Measurements from ENCODE around the gene RXRB. TPM values are rescaled to one million over a fixed set of nuclear protein-coding genes. Genes with fewer than 3 reads are reported as not detected.

The RXRB gene
- total RNA-seq, 2 donors from 2014 or later = 33.4 to 36.3 TPM

DNA sequence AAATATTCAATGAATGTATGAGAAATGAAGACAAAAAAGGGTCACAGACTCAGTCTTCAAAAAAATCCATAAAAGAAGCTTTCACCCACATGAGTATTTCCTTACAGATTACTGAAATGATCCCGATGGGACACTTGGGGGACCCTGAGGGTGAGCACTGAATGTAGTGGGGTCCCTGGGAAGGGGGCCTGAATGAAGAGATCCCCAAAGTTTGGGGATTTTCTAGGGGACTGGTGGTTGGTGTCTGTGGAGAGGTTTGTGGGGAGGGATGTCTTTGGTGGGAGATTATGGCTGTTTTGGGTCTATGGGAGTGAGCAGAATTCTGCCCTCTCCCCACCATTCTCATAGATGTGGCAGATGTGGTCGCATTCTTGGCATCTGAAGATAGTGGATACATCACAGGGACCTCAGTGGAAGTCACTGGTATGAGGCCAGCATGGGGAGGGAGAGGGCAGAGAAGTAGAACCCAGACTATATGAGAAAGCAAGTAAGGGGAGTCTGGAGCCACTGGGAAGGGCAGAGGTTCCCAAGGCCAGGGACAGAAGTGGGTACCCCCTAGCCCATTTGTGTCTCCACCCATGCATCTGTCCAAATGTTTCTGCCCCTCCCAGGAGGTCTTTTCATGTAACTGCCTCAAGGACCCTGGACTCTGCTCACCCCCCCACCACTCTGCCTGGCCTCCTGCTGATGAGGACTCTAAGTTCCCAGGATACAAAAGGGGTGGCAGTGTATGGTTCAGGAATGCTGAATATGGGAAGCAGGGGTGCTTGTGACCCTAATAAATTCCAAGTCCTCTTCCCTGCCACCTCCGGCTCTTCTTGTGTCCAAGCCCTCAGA is 5.8 kb upstream of the RXRB start:
- Histone ChIP-seq H3K36me3 (no peaks in the 10 kb centered on the region), H3K9me3 (no peaks in the 10 kb centered on the region), H3K9ac (ENCODE audit: low read depth in 2 of 2, low read length in 2 of 2) (no peak overlapping the region), H3K27ac (no peak overlapping the region), H3K27me3 (no peaks in the 10 kb centered on the region), H3K4me1 (peaks cover 15% of the 10 kb centered on the region), H3K4me3 (no peak overlapping the region)
- intact Hi-C loops (cut with DNase I) = no loop called here
- TF ChIP-seq, protein P1, sequence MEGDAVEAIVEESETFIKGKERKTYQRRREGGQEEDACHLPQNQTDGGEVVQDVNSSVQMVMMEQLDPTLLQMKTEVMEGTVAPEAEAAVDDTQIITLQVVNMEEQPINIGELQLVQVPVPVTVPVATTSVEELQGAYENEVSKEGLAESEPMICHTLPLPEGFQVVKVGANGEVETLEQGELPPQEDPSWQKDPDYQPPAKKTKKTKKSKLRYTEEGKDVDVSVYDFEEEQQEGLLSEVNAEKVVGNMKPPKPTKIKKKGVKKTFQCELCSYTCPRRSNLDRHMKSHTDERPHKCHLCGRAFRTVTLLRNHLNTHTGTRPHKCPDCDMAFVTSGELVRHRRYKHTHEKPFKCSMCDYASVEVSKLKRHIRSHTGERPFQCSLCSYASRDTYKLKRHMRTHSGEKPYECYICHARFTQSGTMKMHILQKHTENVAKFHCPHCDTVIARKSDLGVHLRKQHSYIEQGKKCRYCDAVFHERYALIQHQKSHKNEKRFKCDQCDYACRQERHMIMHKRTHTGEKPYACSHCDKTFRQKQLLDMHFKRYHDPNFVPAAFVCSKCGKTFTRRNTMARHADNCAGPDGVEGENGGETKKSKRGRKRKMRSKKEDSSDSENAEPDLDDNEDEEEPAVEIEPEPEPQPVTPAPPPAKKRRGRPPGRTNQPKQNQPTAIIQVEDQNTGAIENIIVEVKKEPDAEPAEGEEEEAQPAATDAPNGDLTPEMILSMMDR (IDR thresholded peaks at IDR 0.05) = no peak
- no peak for DNase-seq

DNA sequence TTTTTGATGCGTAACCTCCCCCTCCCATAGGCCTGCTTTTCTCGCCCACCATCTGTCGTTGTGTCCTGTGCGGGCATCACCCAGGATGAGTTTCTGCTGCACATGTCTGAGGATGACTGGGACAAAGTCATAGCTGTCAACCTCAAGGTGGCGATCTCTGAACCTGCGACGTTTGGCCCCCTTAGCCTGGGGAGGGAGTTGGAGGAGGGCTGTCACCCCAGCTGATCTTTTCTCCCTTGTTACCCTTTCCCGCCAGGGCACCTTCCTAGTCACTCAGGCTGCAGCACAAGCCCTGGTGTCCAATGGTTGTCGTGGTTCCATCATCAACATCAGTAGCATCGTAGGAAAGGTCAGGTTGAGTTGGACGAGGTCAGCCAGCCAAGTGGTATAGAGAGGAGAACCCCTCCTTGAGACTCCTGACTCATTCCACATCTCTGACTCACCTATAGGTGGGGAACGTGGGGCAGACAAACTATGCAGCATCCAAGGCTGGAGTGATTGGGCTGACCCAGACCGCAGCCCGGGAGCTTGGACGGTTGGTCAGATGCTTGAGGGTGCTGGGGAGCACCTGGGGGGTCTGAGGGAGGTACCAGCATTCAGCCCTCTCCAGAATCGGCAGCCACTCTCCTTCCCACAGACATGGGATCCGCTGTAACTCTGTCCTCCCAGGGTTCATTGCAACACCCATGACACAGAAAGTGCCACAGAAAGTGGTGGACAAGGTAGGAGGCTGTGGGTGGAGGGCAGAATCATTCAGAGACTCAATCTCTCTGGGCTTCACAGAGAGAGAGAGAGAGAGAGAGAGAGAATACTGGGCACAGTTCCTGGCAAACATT is 4.9 kb upstream of the RXRB start:
- no peak overlapping the region for H3K27ac ChIP-seq
- H3K27me3 ChIP-seq = no peaks in the 10 kb centered on the region
- H3K36me3 ChIP-seq = no peaks in the 10 kb centered on the region
- H3K9ac ChIP-seq (ENCODE audit: low read depth in 2 of 2, low read length in 2 of 2) = peak overlapping the region; percentile 87 to 93
- DNase-seq = no peak
- no peaks in the 10 kb centered on the region for H3K9me3 ChIP-seq
- TF ChIP-seq, protein P1 (IDR thresholded peaks at IDR 0.05) = no peak
- peak overlapping the region; percentile 62 for H3K4me3 ChIP-seq
- intact Hi-C loops (cut with DNase I) = no loop called here
- peaks cover 15% of the 10 kb centered on the region for H3K4me1 ChIP-seq

DNA sequence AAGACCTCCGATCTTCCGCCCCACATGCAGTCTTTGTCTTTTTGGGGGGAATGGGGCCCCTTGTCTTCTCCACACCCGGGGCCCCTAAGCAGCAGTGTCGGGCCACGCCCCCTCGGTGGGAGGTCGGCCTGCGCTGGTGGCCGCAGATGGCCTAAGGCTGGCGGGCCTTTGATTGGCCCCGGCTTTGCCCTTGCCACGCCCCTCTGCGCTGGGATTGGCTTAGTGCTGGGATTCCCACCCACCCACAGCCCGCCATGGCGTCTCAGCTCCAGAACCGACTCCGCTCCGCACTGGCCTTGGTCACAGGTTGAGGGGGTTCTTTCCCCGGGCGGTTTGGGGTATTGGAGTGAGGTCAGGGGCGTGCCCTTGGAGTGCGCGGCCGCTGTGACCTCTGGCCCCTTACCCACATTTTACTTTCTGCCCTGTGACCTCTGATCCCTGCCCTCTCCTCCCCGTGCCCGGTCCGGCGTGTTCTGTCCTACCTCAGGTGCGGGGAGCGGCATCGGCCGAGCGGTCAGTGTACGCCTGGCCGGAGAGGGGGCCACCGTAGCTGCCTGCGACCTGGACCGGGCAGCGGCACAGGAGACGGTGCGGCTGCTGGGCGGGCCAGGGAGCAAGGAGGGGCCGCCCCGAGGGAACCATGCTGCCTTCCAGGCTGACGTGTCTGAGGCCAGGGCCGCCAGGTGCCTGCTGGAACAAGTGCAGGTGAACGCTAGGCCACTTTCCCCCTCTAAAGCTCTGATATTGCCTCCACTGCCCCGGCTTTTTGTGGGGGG is 4.1 kb upstream of the RXRB start, which contains the start of gene HSD17B8:
HSD17B8 (plus strand) TSS at position 241 of the 776 bp plus-strand sequence; CDS start at position 255, 14 bp downstream.
- no peaks in the 10 kb centered on the region for H3K9me3 ChIP-seq
- peak within 1 kb of the TSS; percentile 62 for H3K4me3 ChIP-seq
- H3K27me3 ChIP-seq = no peaks in the 10 kb centered on the region
- intact Hi-C loops (cut with DNase I) = no loop called here
- peaks cover 15% of the 10 kb centered on the region for H3K4me1 ChIP-seq
- peak; percentile 98 for DNase-seq
- H3K36me3 ChIP-seq = no peaks in the 10 kb centered on the region
- H3K9ac ChIP-seq (ENCODE audit: low read depth in 2 of 2, low read length in 2 of 2) = peak within 1 kb of the TSS; percentile 87 to 93
- peak within 1 kb of the TSS; percentile 10 for H3K27ac ChIP-seq
- TF ChIP-seq, protein P1 (IDR thresholded peaks at IDR 0.05) = no peak

DNA sequence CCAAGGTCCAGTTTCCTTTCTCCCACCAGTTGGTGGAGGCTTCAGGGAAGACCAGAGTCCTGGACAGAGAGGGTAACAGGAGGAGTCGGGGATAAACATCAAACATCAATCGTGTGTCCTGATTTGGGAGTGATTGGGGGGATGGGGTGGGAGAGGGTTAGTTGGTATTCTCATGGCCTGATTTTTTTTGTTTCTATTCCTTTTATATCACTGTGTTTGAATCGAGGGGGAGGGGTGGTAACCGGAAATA is 3.6 kb upstream of the RXRB start:
- H3K9ac ChIP-seq (ENCODE audit: low read depth in 2 of 2, low read length in 2 of 2) = no peak overlapping the region
- intact Hi-C loops (cut with DNase I) = no loop called here
- H3K4me1 ChIP-seq = peaks cover 15% of the 10 kb centered on the region

More for the DNA sequence above, 3.6 kb upstream of the RXRB start:
- Histone ChIP-seq H3K36me3 (no peaks in the 10 kb centered on the region), H3K4me3 (peak overlapping the region; percentile 62), H3K27ac (no peak overlapping the region), H3K27me3 (no peaks in the 10 kb centered on the region), H3K9me3 (no peaks in the 10 kb centered on the region)
- DNase-seq = no peak
- TF ChIP-seq, protein P1 (IDR thresholded peaks at IDR 0.05) = no peak

Data from colonic mucosa (tissue), 4 donors.